ENCODE results near the gene GABARAPL1. TPM values are rescaled to one million over a fixed set of nuclear protein-coding genes. Genes with fewer than 3 reads are reported as not detected.

GABARAPL1 gene
- total RNA-seq, 1 experiment from 2014 or later = 55.6 TPM

DNA sequence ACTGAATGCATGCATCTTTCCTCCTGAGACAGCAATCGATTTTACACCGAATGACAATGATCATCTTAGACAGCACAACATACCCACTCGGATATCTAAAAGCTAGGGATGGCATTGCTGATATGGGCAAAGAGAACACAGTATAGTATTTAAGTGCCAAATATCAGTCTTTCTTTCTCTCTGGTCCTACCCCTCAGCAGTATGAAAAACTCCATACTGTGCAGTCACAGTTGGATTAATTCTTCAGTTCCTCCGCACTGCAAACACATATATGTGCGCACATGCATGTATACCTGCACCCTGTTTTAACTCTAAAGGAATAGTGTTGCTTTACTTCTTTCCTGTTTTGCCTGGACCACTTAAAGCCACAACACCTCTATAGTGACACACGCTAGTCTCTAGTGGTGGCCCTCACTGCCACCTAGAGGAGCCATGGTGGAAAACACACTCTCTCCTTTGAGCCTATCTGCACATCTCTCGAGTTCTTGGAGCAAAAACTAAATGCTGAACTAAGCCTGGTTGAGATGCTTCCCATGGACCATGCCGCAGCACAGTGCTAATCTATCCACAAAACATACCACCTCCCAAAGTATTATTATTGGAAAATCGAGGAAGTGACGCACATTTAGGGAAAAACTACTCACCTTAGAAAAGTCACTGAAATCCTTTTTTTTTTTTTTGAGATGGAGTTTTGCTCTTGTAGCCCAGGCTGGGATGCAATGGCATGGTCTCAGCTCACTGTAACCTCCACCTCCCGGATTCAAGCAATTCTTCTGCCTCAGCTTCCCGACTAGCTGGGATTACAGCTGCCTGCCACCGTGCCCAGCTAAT is 21.9 kb upstream of the GABARAPL1 start:
- DNase-seq = peak; percentile 82
- Histone ChIP-seq H2BK5ac (ENCODE audit: insufficient read length, low read length) (no peak overlapping the region), H3K14ac (ENCODE audit: insufficient read depth, low read length) (no peak overlapping the region), H3K4ac (ENCODE audit: low read depth, low read length) (no peak overlapping the region), H4K8ac (replicated peaks; ENCODE audit: insufficient read length, low read depth, low read length) (no peak overlapping the region), H3K79me1 (ENCODE audit: insufficient read depth, low read depth, low read length, poor library complexity, severe bottlenecking) (no peaks in the 10 kb centered on the region), H2BK120ac (ENCODE audit: low read depth, low read length, poor library complexity, severe bottlenecking) (no peak overlapping the region), H3K9ac (ENCODE audit: extremely low read depth, insufficient read length, low read length) (no peak overlapping the region), H3K79me2 (ENCODE audit: insufficient read depth, low read length) (no peaks in the 10 kb centered on the region), H3K23me2 (ENCODE audit: insufficient read length, low read depth, low read length, poor library complexity, severe bottlenecking) (no peaks in the 10 kb centered on the region), H4K20me1 (ENCODE audit: control insufficient read depth, insufficient read depth, insufficient read length) (no peaks in the 10 kb centered on the region), H3K4me1 (ENCODE audit: insufficient read depth, low read length) (no peaks in the 10 kb centered on the region), H3K9me3 (ENCODE audit: control insufficient read depth, low read depth, low read length) (no peaks in the 10 kb centered on the region), H4K91ac (ENCODE audit: insufficient read length, low read depth, low read length) (no peak overlapping the region), H3K18ac (ENCODE audit: insufficient read length, low read depth, low read length) (no peak overlapping the region), H2AK5ac (ENCODE audit: insufficient read length, low read length) (no peak overlapping the region), H3K23ac (ENCODE audit: insufficient read length, low read depth, low read length) (no peak overlapping the region), H3K27ac (ENCODE audit: insufficient read length, low read depth, low read length) (no peak overlapping the region), H3K27me3 (ENCODE audit: insufficient read depth, low read length) (no peaks in the 10 kb centered on the region), H2BK20ac (ENCODE audit: low read depth, low read length, poor library complexity, severe bottlenecking) (no peak overlapping the region), H2BK12ac (ENCODE audit: insufficient read length, low read depth, low read length) (no peak overlapping the region), H2AFZ (ENCODE audit: low read length) (no peak overlapping the region), H3T11ph (ENCODE audit: low read length) (no peak overlapping the region), H3K56ac (ENCODE audit: insufficient read length, low read depth, low read length) (no peak overlapping the region), H3K4me2 (ENCODE audit: insufficient read depth, insufficient read length, low read length) (no peak overlapping the region), H2BK15ac (ENCODE audit: low read depth, low read length) (no peak overlapping the region), H4K5ac (ENCODE audit: insufficient read length, low read depth, low read length) (no peak overlapping the region)
- peaks cover 2 to 9% of the 10 kb centered on the region in 2 experiments; a peak in 3 of 4 replicates for H3K4me1 Mint-ChIP-seq
- H3K9me3 Mint-ChIP-seq = peaks cover 7% of the 10 kb centered on the region in 2 experiments; a peak in 3 of 5 replicates
- TF ChIP-seq, protein P1, sequence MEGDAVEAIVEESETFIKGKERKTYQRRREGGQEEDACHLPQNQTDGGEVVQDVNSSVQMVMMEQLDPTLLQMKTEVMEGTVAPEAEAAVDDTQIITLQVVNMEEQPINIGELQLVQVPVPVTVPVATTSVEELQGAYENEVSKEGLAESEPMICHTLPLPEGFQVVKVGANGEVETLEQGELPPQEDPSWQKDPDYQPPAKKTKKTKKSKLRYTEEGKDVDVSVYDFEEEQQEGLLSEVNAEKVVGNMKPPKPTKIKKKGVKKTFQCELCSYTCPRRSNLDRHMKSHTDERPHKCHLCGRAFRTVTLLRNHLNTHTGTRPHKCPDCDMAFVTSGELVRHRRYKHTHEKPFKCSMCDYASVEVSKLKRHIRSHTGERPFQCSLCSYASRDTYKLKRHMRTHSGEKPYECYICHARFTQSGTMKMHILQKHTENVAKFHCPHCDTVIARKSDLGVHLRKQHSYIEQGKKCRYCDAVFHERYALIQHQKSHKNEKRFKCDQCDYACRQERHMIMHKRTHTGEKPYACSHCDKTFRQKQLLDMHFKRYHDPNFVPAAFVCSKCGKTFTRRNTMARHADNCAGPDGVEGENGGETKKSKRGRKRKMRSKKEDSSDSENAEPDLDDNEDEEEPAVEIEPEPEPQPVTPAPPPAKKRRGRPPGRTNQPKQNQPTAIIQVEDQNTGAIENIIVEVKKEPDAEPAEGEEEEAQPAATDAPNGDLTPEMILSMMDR (conservative IDR thresholded peaks at IDR 0.05) = peak; percentile 76
- H3K27ac Mint-ChIP-seq = no peak overlapping the region; a peak in 1 of 7 replicates
- no peaks in the 10 kb centered on the region for H3K27me3 Mint-ChIP-seq (ENCODE audit: low read depth)
- peaks cover 0 to 4% (median 0%) of the 10 kb centered on the region in 3 experiments; a peak in 1 of 7 replicates for H3K36me3 Mint-ChIP-seq (ENCODE audit: insufficient read depth in 1 of 3, low read depth in 3 of 3)
- no CpG with 5 or more reads among the region's 13 CpGs for WGBS (ENCODE audit: extremely low coverage, insufficient read length, low lambda C conversion rate)
- H3K4me3 Mint-ChIP-seq = no peak overlapping the region
